Measurements from ENCODE around the gene ATP2C2.

ATP2C2 gene

GRCh38 chr16:84339311-84339710 lies 29.0 kb upstream of the ATP2C2 start:
- H3K79me2 ChIP-seq (ENCODE audit: insufficient read depth, low read length), result no peaks in the 10 kb centered on the region
- TF ChIP-seq, protein P1, sequence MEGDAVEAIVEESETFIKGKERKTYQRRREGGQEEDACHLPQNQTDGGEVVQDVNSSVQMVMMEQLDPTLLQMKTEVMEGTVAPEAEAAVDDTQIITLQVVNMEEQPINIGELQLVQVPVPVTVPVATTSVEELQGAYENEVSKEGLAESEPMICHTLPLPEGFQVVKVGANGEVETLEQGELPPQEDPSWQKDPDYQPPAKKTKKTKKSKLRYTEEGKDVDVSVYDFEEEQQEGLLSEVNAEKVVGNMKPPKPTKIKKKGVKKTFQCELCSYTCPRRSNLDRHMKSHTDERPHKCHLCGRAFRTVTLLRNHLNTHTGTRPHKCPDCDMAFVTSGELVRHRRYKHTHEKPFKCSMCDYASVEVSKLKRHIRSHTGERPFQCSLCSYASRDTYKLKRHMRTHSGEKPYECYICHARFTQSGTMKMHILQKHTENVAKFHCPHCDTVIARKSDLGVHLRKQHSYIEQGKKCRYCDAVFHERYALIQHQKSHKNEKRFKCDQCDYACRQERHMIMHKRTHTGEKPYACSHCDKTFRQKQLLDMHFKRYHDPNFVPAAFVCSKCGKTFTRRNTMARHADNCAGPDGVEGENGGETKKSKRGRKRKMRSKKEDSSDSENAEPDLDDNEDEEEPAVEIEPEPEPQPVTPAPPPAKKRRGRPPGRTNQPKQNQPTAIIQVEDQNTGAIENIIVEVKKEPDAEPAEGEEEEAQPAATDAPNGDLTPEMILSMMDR (IDR thresholded peaks at IDR 0.05; ENCODE audit: insufficient read depth, low read length, poor library complexity, severe bottlenecking), result no peak
- H3K9me3 ChIP-seq (ENCODE audit: insufficient read depth, low read length), result no peaks in the 10 kb centered on the region
- H3K9ac ChIP-seq (ENCODE audit: low read length), result no peak overlapping the region
- H3K27ac ChIP-seq (ENCODE audit: low read depth, low read length), result no peak overlapping the region
- H3F3A ChIP-seq (ENCODE audit: insufficient read depth), result no peaks in the 10 kb centered on the region
- H3K4me2 ChIP-seq (ENCODE audit: low read depth, low read length, poor library complexity, severe bottlenecking), result no peak overlapping the region
- H3K27me3 ChIP-seq (ENCODE audit: low read length), result no peaks in the 10 kb centered on the region
- H4K20me1 ChIP-seq (ENCODE audit: low read depth, low read length), result no peaks in the 10 kb centered on the region
- no peaks in the 10 kb centered on the region for H3K9me2 ChIP-seq (replicated peaks; ENCODE audit: insufficient read depth, low read length)
- H3K4me3 ChIP-seq (ENCODE audit: insufficient read depth, low read length, poor library complexity, severe bottlenecking), result no peak overlapping the region
- no peaks in the 10 kb centered on the region for H3K36me3 ChIP-seq (ENCODE audit: low read length)
- no peak overlapping the region for H2AFZ ChIP-seq (ENCODE audit: low read depth, low read length, severe bottlenecking)

DNA sequence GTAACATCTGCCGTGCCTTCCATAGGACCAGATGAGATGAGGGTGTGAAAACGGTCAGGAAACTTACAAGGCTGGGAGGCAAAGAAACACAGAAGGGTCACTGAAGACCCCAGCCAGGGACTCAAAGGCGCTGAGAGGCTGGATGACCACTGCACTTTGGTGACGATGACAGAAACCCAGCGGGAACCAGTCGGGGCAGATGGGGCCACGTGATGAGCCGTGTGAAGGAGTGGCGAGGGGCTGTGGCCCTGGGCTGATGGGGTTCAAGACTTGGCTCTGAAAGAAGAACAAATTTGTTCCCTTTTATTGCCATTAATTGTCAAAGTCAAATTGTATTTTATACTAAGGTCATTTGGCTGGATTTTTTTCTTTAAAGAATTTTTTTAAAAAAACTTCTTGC lies 28.6 kb upstream of the ATP2C2 start:
- Histone ChIP-seq H3K9me2 (replicated peaks; ENCODE audit: insufficient read depth, low read length) (no peaks in the 10 kb centered on the region), H3K27ac (ENCODE audit: low read depth, low read length) (no peak overlapping the region), H2AFZ (ENCODE audit: low read depth, low read length, severe bottlenecking) (no peak overlapping the region), H3K4me3 (ENCODE audit: insufficient read depth, low read length, poor library complexity, severe bottlenecking) (no peak overlapping the region), H3K79me2 (ENCODE audit: insufficient read depth, low read length) (no peaks in the 10 kb centered on the region), H3K36me3 (ENCODE audit: low read length) (no peaks in the 10 kb centered on the region), H3K9ac (ENCODE audit: low read length) (no peak overlapping the region), H3K27me3 (ENCODE audit: low read length) (no peaks in the 10 kb centered on the region), H3K9me3 (ENCODE audit: insufficient read depth, low read length) (no peaks in the 10 kb centered on the region), H3F3A (ENCODE audit: insufficient read depth) (no peaks in the 10 kb centered on the region), H3K4me2 (ENCODE audit: low read depth, low read length, poor library complexity, severe bottlenecking) (no peak overlapping the region), H4K20me1 (ENCODE audit: low read depth, low read length) (no peaks in the 10 kb centered on the region)
- TF ChIP-seq EZH2phosphoT487 (conservative IDR thresholded peaks at IDR 0.05; ENCODE audit: low read length), result no peak
- TF ChIP-seq, protein P1 (IDR thresholded peaks at IDR 0.05; ENCODE audit: insufficient read depth, low read length, poor library complexity, severe bottlenecking), result no peak

DNA sequence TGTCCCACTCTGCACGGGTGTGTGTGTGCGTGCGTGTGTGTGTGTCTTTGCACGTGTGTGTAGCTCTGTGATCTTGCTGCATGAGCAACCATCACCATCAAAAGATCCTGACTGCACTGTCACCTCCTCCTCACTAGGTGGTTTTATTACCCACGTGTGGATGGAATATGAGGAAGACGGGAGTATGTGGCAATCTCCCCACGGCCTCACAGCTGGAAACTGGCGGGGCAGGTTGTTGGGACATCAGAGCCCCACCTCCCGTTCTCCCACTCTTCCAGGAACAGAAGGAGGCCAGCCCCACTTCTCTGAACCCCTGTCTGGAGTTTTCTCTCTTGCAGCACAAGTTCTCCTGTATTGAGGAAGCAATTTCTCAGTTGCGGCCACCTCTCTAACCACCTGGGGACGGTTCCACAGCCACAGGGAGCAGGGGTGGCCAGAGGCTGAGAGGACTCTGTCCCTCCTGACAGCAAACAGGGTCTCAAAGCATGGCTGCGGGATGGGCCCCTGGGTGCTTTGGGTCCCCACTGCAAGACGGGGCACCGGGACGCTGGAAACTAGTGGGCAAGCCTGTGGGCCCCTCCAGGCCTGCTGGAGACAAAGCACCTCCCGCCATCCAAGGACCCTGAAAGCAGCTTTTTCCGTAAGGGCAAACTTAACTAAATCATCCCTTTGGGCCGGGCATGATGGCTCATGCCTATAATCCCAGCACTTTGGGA lies 27.9 kb upstream of the ATP2C2 start:
- no peaks in the 10 kb centered on the region for H3K9me3 ChIP-seq (ENCODE audit: insufficient read depth, low read length)
- H3K9ac ChIP-seq (ENCODE audit: low read length), result no peak overlapping the region
- H3K27me3 ChIP-seq (ENCODE audit: low read length), result no peaks in the 10 kb centered on the region
- no peaks in the 10 kb centered on the region for H3K36me3 ChIP-seq (ENCODE audit: low read length)
- no peaks in the 10 kb centered on the region for H3K9me2 ChIP-seq (replicated peaks; ENCODE audit: insufficient read depth, low read length)
- H3K27ac ChIP-seq (ENCODE audit: low read depth, low read length), result no peak overlapping the region
- no peaks in the 10 kb centered on the region for H3K79me2 ChIP-seq (ENCODE audit: insufficient read depth, low read length)
- H2AFZ ChIP-seq (ENCODE audit: low read depth, low read length, severe bottlenecking), result no peak overlapping the region
- TF ChIP-seq, protein P1 (IDR thresholded peaks at IDR 0.05; ENCODE audit: insufficient read depth, low read length, poor library complexity, severe bottlenecking), result no peak
- TF ChIP-seq EZH2phosphoT487 (conservative IDR thresholded peaks at IDR 0.05; ENCODE audit: low read length), result no peak
- H3F3A ChIP-seq (ENCODE audit: insufficient read depth), result no peaks in the 10 kb centered on the region
- H3K4me2 ChIP-seq (ENCODE audit: low read depth, low read length, poor library complexity, severe bottlenecking), result no peak overlapping the region
- no peak overlapping the region for H3K4me3 ChIP-seq (ENCODE audit: insufficient read depth, low read length, poor library complexity, severe bottlenecking)
- no peaks in the 10 kb centered on the region for H4K20me1 ChIP-seq (ENCODE audit: low read depth, low read length)

Measured in SU-DHL-6 (cell line).